ENCODE data around the gene JARID2. TPM values are rescaled to one million over a fixed set of nuclear protein-coding genes. Genes with fewer than 3 reads are reported as not detected.

The JARID2 gene
- total and polyA plus RNA-seq, 7 experiments from 2014 or later, result 6.9 to 39.6 (median 24.1) TPM

DNA sequence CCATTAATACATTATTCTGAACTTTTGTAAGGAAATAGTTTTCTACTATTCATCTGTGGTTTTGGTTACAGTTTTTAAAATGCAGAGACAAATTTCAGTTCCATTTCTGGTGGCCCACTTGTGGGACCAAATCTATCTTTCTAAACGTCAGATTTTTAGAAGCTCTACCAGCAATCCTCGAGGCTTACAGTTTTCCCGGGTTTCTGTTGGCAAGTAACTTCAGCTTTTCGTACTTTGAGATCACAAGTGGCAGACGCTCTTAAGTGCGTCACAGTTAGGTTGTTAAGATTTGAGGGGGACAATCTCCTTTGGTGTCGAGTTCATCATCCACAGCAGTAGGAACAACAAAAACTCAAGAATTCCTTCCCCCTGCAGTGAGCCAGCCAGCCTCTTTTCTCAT lies 60.0 kb downstream of the JARID2 start:
- Histone ChIP-seq H3K4me3 (ENCODE audit: low read length) (no peak overlapping the region), H3K27me3 (ENCODE audit: control insufficient read depth in 2 of 2, insufficient read depth in 2 of 2, low read length in 2 of 2) (no peaks in the 10 kb centered on the region), H3K9me3 (ENCODE audit: control insufficient read depth in 2 of 3, low read length in 3 of 3) (no peaks in the 10 kb centered on the region), H3K36me3 (ENCODE audit: control insufficient read depth in 2 of 3, insufficient read depth in 3 of 3, low read length in 3 of 3) (no peaks in the 10 kb centered on the region), H3K27ac (ENCODE audit: low read depth, low read length) (no peak overlapping the region), H3K4me1 (ENCODE audit: control insufficient read depth in 2 of 2, insufficient read depth in 2 of 2, low read length in 2 of 2) (peaks cover 15 to 22% of the 10 kb centered on the region in 2 donors)
- ATAC-seq, result no peak
- H3K9me3 Mint-ChIP-seq, result no peaks in the 10 kb centered on the region
- intact Hi-C loops (cut with micrococcal nuclease), result loop anchor here in 1 of 2 donors (1.0 kb wide), 1 partner anchor 10 kb away; no protein-coding TSS in a partner anchor
- peak overlapping the region in 4 of 10 donors; percentile 16 to 44 (median 29) for H3K4me3 Mint-ChIP-seq
- H3K4me1 Mint-ChIP-seq, result peaks cover 64 to 86% (median 76%) of the 10 kb centered on the region in 7 donors
- no peak for DNase-seq
- CTCF ChIA-PET, result no interaction called here
- peak overlapping the region in 5 of 9 donors; percentile 18 to 78 (median 62) for H3K27ac Mint-ChIP-seq
- POLR2A ChIA-PET, result interaction anchor here (0.8 kb wide), 1 partner anchor 66 kb away, joined by 4 read pairs; no protein-coding TSS in a partner anchor
- no peaks in the 10 kb centered on the region for H3K27me3 Mint-ChIP-seq
- peaks cover 0 to 12% (median 6%) of the 10 kb centered on the region in 5 donors for H3K36me3 Mint-ChIP-seq

DNA sequence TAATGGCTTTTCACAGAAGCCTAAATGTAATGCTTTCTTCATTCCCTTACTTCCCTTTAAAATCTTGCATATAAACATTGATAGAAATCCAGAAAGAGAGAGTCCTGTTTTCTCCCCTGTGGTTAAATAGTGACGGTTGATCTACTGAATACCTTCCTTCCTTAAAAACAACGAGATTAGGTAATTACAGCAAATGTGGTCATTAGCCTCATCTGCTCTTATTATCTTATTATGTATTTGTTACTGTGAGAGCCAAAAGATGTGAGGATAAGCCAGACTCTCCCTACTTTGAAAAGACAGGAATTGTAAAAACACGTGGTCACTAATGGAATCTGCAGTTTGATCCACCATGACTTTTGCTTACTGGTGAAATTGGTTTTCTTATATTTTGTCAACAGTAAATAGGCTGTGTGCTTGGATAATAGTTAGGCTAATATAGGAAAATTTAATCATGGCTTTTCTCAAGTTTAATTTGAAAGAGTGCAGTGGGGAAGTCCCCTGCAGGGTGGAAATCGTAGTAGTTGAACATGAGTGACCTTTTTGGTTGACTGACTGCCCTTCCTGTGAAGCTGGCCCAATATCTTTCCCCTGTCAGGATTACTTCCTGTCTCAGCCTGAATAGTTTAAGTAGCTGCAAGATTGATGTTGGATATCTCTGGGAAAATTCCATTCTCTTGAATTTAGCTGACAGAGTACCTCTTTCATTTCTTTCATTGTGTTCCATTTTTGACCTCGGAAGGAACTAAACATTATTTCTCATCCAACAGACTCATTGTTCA lies 62.8 kb downstream of the JARID2 start:
- H3K4me1 Mint-ChIP-seq, result peaks cover 67 to 90% (median 78%) of the 10 kb centered on the region in 7 donors
- H3K4me3 Mint-ChIP-seq, result peak overlapping the region in 6 of 10 donors; percentile 5 to 63 (median 34)
- no peaks in the 10 kb centered on the region for H3K27me3 Mint-ChIP-seq
- peak overlapping the region in 5 of 9 donors; percentile 13 to 64 (median 35) for H3K27ac Mint-ChIP-seq
- POLR2A ChIA-PET, result no interaction called here
- Histone ChIP-seq H3K4me1 (ENCODE audit: control insufficient read depth in 2 of 2, insufficient read depth in 2 of 2, low read length in 2 of 2) (peaks cover 13 to 33% of the 10 kb centered on the region in 2 donors), H3K9me3 (ENCODE audit: control insufficient read depth in 2 of 3, low read length in 3 of 3) (no peaks in the 10 kb centered on the region), H3K4me3 (ENCODE audit: low read length) (no peak overlapping the region), H3K27me3 (ENCODE audit: control insufficient read depth in 2 of 2, insufficient read depth in 2 of 2, low read length in 2 of 2) (no peaks in the 10 kb centered on the region), H3K27ac (ENCODE audit: low read depth, low read length) (no peak overlapping the region), H3K36me3 (ENCODE audit: control insufficient read depth in 2 of 3, insufficient read depth in 3 of 3, low read length in 3 of 3) (no peaks in the 10 kb centered on the region)
- peaks cover 0 to 12% (median 4%) of the 10 kb centered on the region in 5 donors for H3K36me3 Mint-ChIP-seq
- no peaks in the 10 kb centered on the region for H3K9me3 Mint-ChIP-seq
- ATAC-seq, result peak; percentile 31
- CTCF ChIA-PET, result no interaction called here
- intact Hi-C loops (cut with micrococcal nuclease), result loop anchor here in 1 of 2 donors (1.0 kb wide), 1 partner anchor 14 kb away; no protein-coding TSS in a partner anchor
- no peak for DNase-seq

DNA sequence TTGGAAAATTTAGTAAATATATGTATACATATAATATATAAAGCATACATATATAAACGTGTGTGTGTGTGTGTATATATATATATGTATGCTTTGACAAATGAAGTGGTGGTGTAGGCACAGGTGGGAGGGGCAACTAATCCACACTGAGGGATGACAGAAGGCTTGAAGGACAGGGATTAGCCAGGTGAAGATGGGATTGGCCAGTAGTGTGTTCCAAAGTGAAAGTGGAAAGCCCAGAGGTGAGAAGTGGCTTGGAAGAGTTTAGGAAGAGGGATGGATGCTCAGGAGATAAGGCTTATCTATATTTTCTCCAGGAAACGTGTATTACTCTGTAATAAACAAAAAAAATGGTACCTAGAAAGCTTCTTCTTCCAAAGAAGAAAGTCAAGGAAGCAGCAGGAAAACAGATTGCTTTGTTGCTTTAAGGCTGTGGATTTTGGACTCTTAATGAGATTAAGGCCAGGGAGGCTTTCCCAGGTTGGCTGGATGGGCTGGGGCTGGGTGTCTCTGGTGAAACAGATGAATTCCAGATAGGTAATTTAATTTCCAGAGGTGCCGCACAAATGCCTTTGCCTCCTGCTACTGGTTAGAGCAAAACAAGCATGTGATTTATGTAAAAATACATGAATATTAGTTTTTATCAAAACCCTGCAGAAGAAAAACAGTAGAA lies 63.9 kb downstream of the JARID2 start:
- no peaks in the 10 kb centered on the region for H3K27me3 ChIP-seq (ENCODE audit: control insufficient read depth in 2 of 2, insufficient read depth in 2 of 2, low read length in 2 of 2)
- no peaks in the 10 kb centered on the region for H3K9me3 ChIP-seq (ENCODE audit: control insufficient read depth in 2 of 3, low read length in 3 of 3)
- no peaks in the 10 kb centered on the region for H3K27me3 Mint-ChIP-seq
- intact Hi-C loops (cut with micrococcal nuclease), result loop anchor here in 1 of 2 donors (5.0 kb wide), 1 partner anchor 32 kb away; no protein-coding TSS in a partner anchor
- peaks cover 66 to 92% (median 82%) of the 10 kb centered on the region in 7 donors for H3K4me1 Mint-ChIP-seq
- H3K4me3 Mint-ChIP-seq, result peak overlapping the region in 1 of 10 donors; percentile 29
- H3K36me3 ChIP-seq (ENCODE audit: control insufficient read depth in 2 of 3, insufficient read depth in 3 of 3, low read length in 3 of 3), result no peaks in the 10 kb centered on the region
- no peak overlapping the region for H3K27ac ChIP-seq (ENCODE audit: low read depth, low read length)
- ChIA-PET POLR2A (no interaction called here), CTCF (no interaction called here)
- no peaks in the 10 kb centered on the region for H3K9me3 Mint-ChIP-seq
- no peak for ATAC-seq
- H3K27ac Mint-ChIP-seq, result peak overlapping the region in 4 of 9 donors; percentile 35 to 69 (median 66)
- DNase-seq, result no peak
- peaks cover 12 to 31% of the 10 kb centered on the region in 2 donors for H3K4me1 ChIP-seq (ENCODE audit: control insufficient read depth in 2 of 2, insufficient read depth in 2 of 2, low read length in 2 of 2)
- H3K4me3 ChIP-seq (ENCODE audit: low read length), result no peak overlapping the region
- H3K36me3 Mint-ChIP-seq, result peaks cover 0 to 12% (median 4%) of the 10 kb centered on the region in 5 donors

DNA sequence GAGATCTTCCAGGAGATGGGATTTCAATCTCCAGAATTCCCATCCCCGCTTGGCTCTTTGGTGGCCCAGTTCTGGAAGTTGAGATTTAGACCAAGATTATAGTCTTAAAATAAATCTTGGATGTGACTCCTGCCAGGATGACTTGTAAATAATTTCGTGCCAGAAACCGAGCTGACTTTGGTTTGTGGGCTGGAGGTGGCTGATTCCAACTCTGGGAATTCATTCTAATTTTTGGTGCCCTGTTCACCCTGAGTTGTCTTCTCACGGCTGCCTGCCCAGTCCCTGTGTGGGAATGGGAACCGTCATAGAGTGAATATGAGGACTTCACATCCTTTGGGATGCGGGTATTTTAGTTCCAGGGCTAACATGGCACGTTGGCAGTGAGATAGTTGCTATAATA lies 64.8 kb downstream of the JARID2 start:
- POLR2A ChIA-PET, result no interaction called here
- DNase-seq, result no peak
- H3K27ac ChIP-seq (ENCODE audit: low read depth, low read length), result no peak overlapping the region
- no peak for ATAC-seq
- no peaks in the 10 kb centered on the region for H3K9me3 Mint-ChIP-seq
- H3K4me1 Mint-ChIP-seq, result peaks cover 59 to 92% (median 82%) of the 10 kb centered on the region in 7 donors
- H3K9me3 ChIP-seq (ENCODE audit: control insufficient read depth in 2 of 3, low read length in 3 of 3), result no peaks in the 10 kb centered on the region
- no peak overlapping the region for H3K4me3 Mint-ChIP-seq
- H3K27me3 ChIP-seq (ENCODE audit: control insufficient read depth in 2 of 2, insufficient read depth in 2 of 2, low read length in 2 of 2), result no peaks in the 10 kb centered on the region
- H3K27ac Mint-ChIP-seq, result peak overlapping the region in 1 of 9 donors; percentile 2
- CTCF ChIA-PET, result no interaction called here
- intact Hi-C loops (cut with micrococcal nuclease), result loop anchor here in 1 of 2 donors (5.0 kb wide), 1 partner anchor 33 kb away; no protein-coding TSS in a partner anchor
- no peaks in the 10 kb centered on the region for H3K36me3 ChIP-seq (ENCODE audit: control insufficient read depth in 2 of 3, insufficient read depth in 3 of 3, low read length in 3 of 3)
- peaks cover 0 to 10% (median 4%) of the 10 kb centered on the region in 5 donors for H3K36me3 Mint-ChIP-seq
- H3K27me3 Mint-ChIP-seq, result no peaks in the 10 kb centered on the region
- peaks cover 12 to 30% of the 10 kb centered on the region in 2 donors for H3K4me1 ChIP-seq (ENCODE audit: control insufficient read depth in 2 of 2, insufficient read depth in 2 of 2, low read length in 2 of 2)
- H3K4me3 ChIP-seq (ENCODE audit: low read length), result no peak overlapping the region

DNA sequence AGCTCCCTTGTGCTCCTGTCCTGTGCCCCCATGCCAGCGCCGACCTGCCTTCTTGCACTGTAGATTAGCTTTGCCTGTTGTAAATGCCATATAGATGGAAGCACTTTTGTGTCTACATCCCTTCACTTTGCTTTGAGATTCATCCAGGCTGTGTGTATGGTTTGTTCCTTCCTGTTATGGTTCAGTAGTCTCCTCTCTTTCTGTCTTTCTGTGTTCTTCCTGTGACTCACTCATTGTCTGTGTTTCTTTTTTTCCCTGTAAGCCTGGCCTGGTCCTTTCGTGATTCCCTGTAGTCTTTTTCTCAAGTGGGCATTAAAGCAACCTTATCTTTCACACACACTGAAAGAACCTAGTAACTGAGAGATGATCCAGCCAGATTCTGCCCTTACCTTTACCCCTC lies 66.6 kb downstream of the JARID2 start:
- ATAC-seq, result peak; percentile 30
- CTCF ChIA-PET, result no interaction called here
- Histone ChIP-seq H3K4me1 (ENCODE audit: control insufficient read depth in 2 of 2, insufficient read depth in 2 of 2, low read length in 2 of 2) (peaks cover 12 to 43% of the 10 kb centered on the region in 2 donors), H3K9me3 (ENCODE audit: control insufficient read depth in 2 of 3, low read length in 3 of 3) (no peaks in the 10 kb centered on the region), H3K27me3 (ENCODE audit: control insufficient read depth in 2 of 2, insufficient read depth in 2 of 2, low read length in 2 of 2) (no peaks in the 10 kb centered on the region), H3K36me3 (ENCODE audit: control insufficient read depth in 2 of 3, insufficient read depth in 3 of 3, low read length in 3 of 3) (no peaks in the 10 kb centered on the region), H3K27ac (ENCODE audit: low read depth, low read length) (no peak overlapping the region), H3K4me3 (ENCODE audit: low read length) (no peak overlapping the region)
- intact Hi-C loops (cut with micrococcal nuclease), result loop anchor here in 1 of 2 donors (2.0 to 5.0 kb wide), 2 partner anchors 14 to 35 kb away; no protein-coding TSS in a partner anchor
- Mint-ChIP-seq H3K36me3 (peaks cover 0 to 10% (median 4%) of the 10 kb centered on the region in 5 donors), H3K27ac (peak overlapping the region; percentile 10 to 81 (median 47)), H3K4me3 (peak overlapping the region; percentile 3 to 61 (median 46)), H3K27me3 (no peaks in the 10 kb centered on the region), H3K4me1 (peaks cover 66 to 98% (median 88%) of the 10 kb centered on the region in 7 donors), H3K9me3 (no peaks in the 10 kb centered on the region)
- POLR2A ChIA-PET, result no interaction called here
- DNase-seq, result peak in 3 of 9 donors; percentile 10 to 22 (median 20)

DNA sequence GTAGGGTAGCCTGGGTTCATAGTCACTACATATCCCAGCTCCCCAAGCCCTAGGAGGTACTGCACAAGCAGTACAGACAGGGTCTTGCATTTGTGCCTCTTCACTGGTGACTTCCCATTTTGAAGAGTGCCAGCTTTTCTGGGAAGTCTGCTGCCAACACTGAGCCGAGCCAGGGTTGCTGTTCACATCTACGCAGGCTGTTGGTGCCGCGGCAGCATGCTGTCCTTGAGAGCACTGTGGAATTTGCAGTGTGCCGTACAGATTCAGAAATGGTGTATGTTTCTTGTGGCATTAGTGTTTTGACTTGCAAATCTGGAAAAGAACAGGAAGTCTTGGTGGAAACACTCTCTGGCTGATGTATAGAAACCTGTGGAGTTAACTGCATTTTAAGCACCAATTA lies 67.5 kb downstream of the JARID2 start:
- POLR2A ChIA-PET, result no interaction called here
- H3K36me3 Mint-ChIP-seq, result peaks cover 0 to 11% (median 4%) of the 10 kb centered on the region in 5 donors
- H3K9me3 Mint-ChIP-seq, result no peaks in the 10 kb centered on the region
- CTCF ChIA-PET, result no interaction called here
- no peaks in the 10 kb centered on the region for H3K9me3 ChIP-seq (ENCODE audit: control insufficient read depth in 2 of 3, low read length in 3 of 3)
- peak overlapping the region in 6 of 10 donors; percentile 12 to 60 (median 30) for H3K4me3 Mint-ChIP-seq
- no peaks in the 10 kb centered on the region for H3K27me3 Mint-ChIP-seq
- peaks cover 6 to 45% of the 10 kb centered on the region in 2 donors for H3K4me1 ChIP-seq (ENCODE audit: control insufficient read depth in 2 of 2, insufficient read depth in 2 of 2, low read length in 2 of 2)
- H3K27ac Mint-ChIP-seq, result peak overlapping the region in 5 of 9 donors; percentile 21 to 71 (median 35)
- no peak for DNase-seq
- H3K36me3 ChIP-seq (ENCODE audit: control insufficient read depth in 2 of 3, insufficient read depth in 3 of 3, low read length in 3 of 3), result no peaks in the 10 kb centered on the region
- peak; percentile 36 for ATAC-seq
- no peak overlapping the region for H3K27ac ChIP-seq (ENCODE audit: low read depth, low read length)
- H3K27me3 ChIP-seq (ENCODE audit: control insufficient read depth in 2 of 2, insufficient read depth in 2 of 2, low read length in 2 of 2), result no peaks in the 10 kb centered on the region
- H3K4me3 ChIP-seq (ENCODE audit: low read length), result no peak overlapping the region
- intact Hi-C loops (cut with micrococcal nuclease), result loop anchor here in 1 of 2 donors (2.0 to 5.0 kb wide), 2 partner anchors 13 to 36 kb away; no protein-coding TSS in a partner anchor
- H3K4me1 Mint-ChIP-seq, result peaks cover 67 to 98% (median 88%) of the 10 kb centered on the region in 7 donors
